Keratinocyte (primary cell): ENCODE measurements around the gene IFRD2. TPM values are rescaled to one million over a fixed set of nuclear protein-coding genes. Genes with fewer than 3 reads are reported as not detected.

Experiments
- DNase-seq: peaks from one replicate; pipeline ENCODE4 v3.0.0-alpha.2; 2011; ENCODE audit warnings: low read depth, missing footprints, low spot score
- FAIRE-seq: peaks from 2 replicates; lab custom pipeline; 2011; peaks lifted over from hg19 to GRCh38; lab: Jason Lieb, UNC
- H2AFZ ChIP-seq: 2 replicates; pipeline ENCODE4 v1.6.0; 2012; ENCODE audit warnings: low read length, control low read depth, inconsistent platforms; ENCODE audit not compliant: control insufficient read depth
- H3K27ac ChIP-seq: 2 replicates; pipeline ENCODE4 v1.5.1; 2011; ENCODE audit warnings: low read length; ENCODE audit not compliant: control insufficient read depth, insufficient read depth
- H3K27me3 ChIP-seq: 3 replicates; pipeline ENCODE4 v1.6.0; 2011; ENCODE audit warnings: low read length; ENCODE audit not compliant: control insufficient read depth, insufficient read depth; ENCODE audit errors: extremely low read depth
- H3K36me3 ChIP-seq, 2 experiments: 2 replicates in 1 of 2; 3 replicates in 1 of 2; pipeline ENCODE4 v1.5.1; 2011; ENCODE audit warnings: low read length in 2 of 2, mild to moderate bottlenecking in 1 of 2; ENCODE audit not compliant: control insufficient read depth in 2 of 2, insufficient read depth in 2 of 2; ENCODE audit errors: extremely low read depth in 1 of 2
- H3K4me1 ChIP-seq: 3 replicates; pipeline ENCODE4 v1.5.1; 2011; ENCODE audit warnings: low read length; ENCODE audit not compliant: control insufficient read depth, insufficient read depth; ENCODE audit errors: extremely low read depth
- H3K4me2 ChIP-seq: 3 replicates; pipeline ENCODE4 v1.6.0; 2011; ENCODE audit warnings: low read depth, low read length; ENCODE audit not compliant: control insufficient read depth, insufficient read depth; ENCODE audit errors: extremely low read depth
- H3K4me3 ChIP-seq, 3 experiments: fragments of 200-600 bp in 1 of 3; sonication (generic) in 1 of 3; 2 replicates in 2 of 3; 3 replicates in 1 of 3; pipeline ENCODE4 v1.5.1; 2011 to 2016; ENCODE audit warnings: low read length in 3 of 3, mild to moderate bottlenecking in 3 of 3, control low read depth in 2 of 3, inconsistent platforms in 1 of 3, low read depth in 1 of 3, mixed read lengths in 1 of 3, mixed run types in 1 of 3, moderate library complexity in 1 of 3; ENCODE audit not compliant: control insufficient read depth in 2 of 3, insufficient read depth in 2 of 3; ENCODE audit errors: extremely low read depth in 1 of 3
- H3K79me2 ChIP-seq: 2 replicates; pipeline ENCODE4 v1.6.0; 2012; ENCODE audit warnings: low read length; ENCODE audit not compliant: control insufficient read depth, insufficient read depth
- H3K9ac ChIP-seq: 3 replicates; pipeline ENCODE4 v1.6.0; 2011; ENCODE audit warnings: low read length; ENCODE audit not compliant: control insufficient read depth, insufficient read depth; ENCODE audit errors: extremely low read depth
- H3K9me1 ChIP-seq: 3 replicates; pipeline ENCODE4 v1.6.0; 2011; ENCODE audit warnings: low read length; ENCODE audit not compliant: control insufficient read depth, insufficient read depth; ENCODE audit errors: extremely low read depth
- H3K9me3 ChIP-seq: 2 replicates; pipeline ENCODE4 v1.5.1; 2012; ENCODE audit warnings: low read depth, low read length; ENCODE audit not compliant: control insufficient read depth
- H4K20me1 ChIP-seq: 3 replicates; pipeline ENCODE4 v1.6.0; 2011; ENCODE audit warnings: low read length; ENCODE audit not compliant: control insufficient read depth, insufficient read depth; ENCODE audit errors: extremely low read depth
- CTCF ChIP-seq, 3 experiments: IDR thresholded peaks in 1 of 3; conservative IDR thresholded peaks in 1 of 3; optimal IDR thresholded peaks in 1 of 3; 2 replicates in 2 of 3; 3 replicates in 1 of 3; pipeline versions ENCODE3 to v1.5.1; 2011; ENCODE audit warnings: low read length in 3 of 3, mild to moderate bottlenecking in 3 of 3, moderate library complexity in 2 of 3, control low read depth in 1 of 3, inconsistent platforms in 1 of 3; ENCODE audit not compliant: insufficient read depth in 2 of 3; ENCODE audit errors: extremely low read depth in 1 of 3
- EZH2 ChIP-seq: IDR thresholded peaks from one replicate; pipeline ENCODE4 v1.6.1; 2012; ENCODE audit warnings: inconsistent platforms, mild to moderate bottlenecking, low read length, moderate library complexity
- dilution Hi-C: fragments of 300-500 bp; cut with MboI; formaldehyde crosslinking; loops from one replicate; pipeline ENCODE4 v1.7.0; 2020; ENCODE audit warnings: low sequenced_read_pairs; ENCODE audit not compliant: extremely low pct_ligation_motif_present
- polyA plus RNA-seq, 5 experiments: library from polyadenylated mRNA; depleted of rRNA in 3 of 5; stranded (reverse) in 3 of 5; stranded (forward) in 1 of 5; unstranded in 1 of 5; fragments of >200 nt; gene quantifications; 1 replicate in 1 of 5; 2 replicates in 3 of 5; 3 replicates in 1 of 5; pipeline versions ENCODE4 v1.2.1 to v1.2.3, GENCODE V29; 2011 to 2012; ENCODE audit warnings: missing spikeins in 2 of 5, low read depth in 1 of 5, low replicate concordance in 1 of 5

The IFRD2 gene
- polyA plus RNA-seq, 1 donor (not counting 4 experiments of a cell fraction or from before 2014, with no cell fraction given): 50.3 TPM

- dilution Hi-C loops: no loop called here
- Histone ChIP-seq H3K79me2 (peaks cover 74% of the 10 kb centered on the region), H3K4me2 (peak overlapping the region; percentile 98), H3K9ac (peak overlapping the region; percentile 88), H3K4me1 (peaks cover 43% of the 10 kb centered on the region), H2AFZ (no peak overlapping the region), H3K4me3 (peak overlapping the region; percentile 76 to 98 (median 97)), H4K20me1 (peaks cover 14% of the 10 kb centered on the region), H3K9me3 (no peaks in the 10 kb centered on the region), H3K9me1 (peaks cover 3% of the 10 kb centered on the region), H3K27me3 (no peaks in the 10 kb centered on the region), H3K27ac (peak overlapping the region; percentile 60), H3K36me3 (peaks cover 13% of the 10 kb centered on the region in 2 experiments)
- FAIRE-seq: peak; percentile 61
- TF ChIP-seq EZH2 (no peak), CTCF (optimal IDR thresholded peaks at IDR 0.05 in 1 of 3, IDR thresholded peaks at IDR 0.05 in 1 of 3, conservative IDR thresholded peaks at IDR 0.05 in 1 of 3; ENCODE audit: extremely low read depth in 1 of 3, insufficient read depth in 2 of 3, low read length in 3 of 3) (no peak)
- DNase-seq: no peak
Observed at GRCh38 chr3:50238549-50239026, 53.6 kb downstream of the IFRD2 start.

- dilution Hi-C loops: no loop called here
- Histone ChIP-seq H3K36me3 (peaks cover 11 to 12% of the 10 kb centered on the region in 2 experiments), H3K4me3 (peak overlapping the region; percentile 76 to 98 (median 97)), H3K4me1 (peaks cover 39% of the 10 kb centered on the region), H3K9ac (peak overlapping the region; percentile 88), H3K9me3 (no peaks in the 10 kb centered on the region), H3K4me2 (peak overlapping the region; percentile 98), H3K9me1 (peaks cover 3% of the 10 kb centered on the region), H2AFZ (peak overlapping the region; percentile 49), H3K79me2 (peaks cover 68% of the 10 kb centered on the region), H3K27ac (peak overlapping the region; percentile 76), H3K27me3 (no peaks in the 10 kb centered on the region), H4K20me1 (peaks cover 14% of the 10 kb centered on the region)
- no peak for DNase-seq
- peak; percentile 69 for FAIRE-seq
- TF ChIP-seq EZH2 (no peak), CTCF (optimal IDR thresholded peaks at IDR 0.05 in 1 of 3, IDR thresholded peaks at IDR 0.05 in 1 of 3, conservative IDR thresholded peaks at IDR 0.05 in 1 of 3; ENCODE audit: extremely low read depth in 1 of 3, insufficient read depth in 2 of 3, low read length in 3 of 3) (peak in 1 of 3 experiments; percentile 6)
Observed at GRCh38 chr3:50237754-50238548, 54.3 kb downstream of the IFRD2 start.

Other genes starting within 250 kb of the IFRD2 start
- 73.8 to 167 TPM (median 127 TPM) in 3 replicates for gene RBM5, start 203.5 kb downstream of the IFRD2 start, polyA plus RNA-seq
- gene SEMA3F, start 137.1 kb downstream of the IFRD2 start, polyA plus RNA-seq: 72.8 to 115 TPM (median 102 TPM) in 3 replicates
- 0.05 to 0.12 TPM in 2 of 3 replicates, not detected in the other for gene GNAT1, start 100.8 kb downstream of the IFRD2 start, polyA plus RNA-seq
- not detected in 3 replicates for gene SLC38A3, start 87.2 kb downstream of the IFRD2 start, polyA plus RNA-seq
- gene GNAI2, start 56.2 kb downstream of the IFRD2 start, polyA plus RNA-seq: 268 to 419 TPM (median 341 TPM) in 3 replicates
- gene SEMA3B, start 23.3 kb downstream of the IFRD2 start, polyA plus RNA-seq: 0.33 to 0.81 TPM (median 0.58 TPM) in 3 replicates
- not detected in 3 replicates for gene LSMEM2, start 13.3 kb downstream of the IFRD2 start, polyA plus RNA-seq
- 6.6 to 15.6 TPM (median 10.3 TPM) in 3 replicates for gene HYAL3, start 7.0 kb upstream of the IFRD2 start, polyA plus RNA-seq
- 6.1 to 9.4 TPM (median 8.0 TPM) in 3 replicates for gene NAA80, start 7.0 kb upstream of the IFRD2 start, polyA plus RNA-seq
- 13.9 to 24.5 TPM (median 15.3 TPM) in 3 replicates for gene HYAL1, start 11.1 kb upstream of the IFRD2 start, polyA plus RNA-seq
- gene HYAL2, start 30.3 kb upstream of the IFRD2 start, polyA plus RNA-seq: 42.8 to 71.8 TPM (median 44.8 TPM) in 3 replicates
- 28.0 to 47.8 TPM (median 30.5 TPM) in 3 replicates for gene TUSC2, start 35.8 kb upstream of the IFRD2 start, polyA plus RNA-seq
- 28.5 to 42.5 TPM (median 30.7 TPM) in 3 replicates for gene RASSF1, start 48.4 kb upstream of the IFRD2 start, polyA plus RNA-seq
- gene ZMYND10, start 53.3 kb upstream of the IFRD2 start, polyA plus RNA-seq: 0.10 to 0.21 TPM (median 0.15 TPM) in 3 replicates
- gene NPRL2, start 58.3 kb upstream of the IFRD2 start, polyA plus RNA-seq: 20.6 to 30.1 TPM (median 23.3 TPM) in 3 replicates
- gene CYB561D2, start 58.4 kb upstream of the IFRD2 start, polyA plus RNA-seq: 12.3 to 19.9 TPM (median 17.6 TPM) in 3 replicates
- gene TMEM115, start 67.1 kb upstream of the IFRD2 start, polyA plus RNA-seq: 22.4 to 43.8 TPM (median 31.6 TPM) in 3 replicates
- 0.02 to 0.04 TPM (median 0.04 TPM) in 3 replicates for gene CACNA2D2, start 211.2 kb upstream of the IFRD2 start, polyA plus RNA-seq